NCI-H146 treated with DMSO at 0.1 percent for 48 hours (cell line): ENCODE measurements around the gene SLC22A3.
"Not testable (repeated sequence)": the region's sequence is repeated elsewhere in the genome, so short reads cannot be mapped to it uniquely, and the experiment has no call there.

ENCODE experiments used
- DNase-seq: peaks from one replicate; lab custom pipeline; 2025; ENCODE audit not compliant: unreplicated experiment; lab: John Stamatoyannopoulos, UW

Gene SLC22A3

DNA sequence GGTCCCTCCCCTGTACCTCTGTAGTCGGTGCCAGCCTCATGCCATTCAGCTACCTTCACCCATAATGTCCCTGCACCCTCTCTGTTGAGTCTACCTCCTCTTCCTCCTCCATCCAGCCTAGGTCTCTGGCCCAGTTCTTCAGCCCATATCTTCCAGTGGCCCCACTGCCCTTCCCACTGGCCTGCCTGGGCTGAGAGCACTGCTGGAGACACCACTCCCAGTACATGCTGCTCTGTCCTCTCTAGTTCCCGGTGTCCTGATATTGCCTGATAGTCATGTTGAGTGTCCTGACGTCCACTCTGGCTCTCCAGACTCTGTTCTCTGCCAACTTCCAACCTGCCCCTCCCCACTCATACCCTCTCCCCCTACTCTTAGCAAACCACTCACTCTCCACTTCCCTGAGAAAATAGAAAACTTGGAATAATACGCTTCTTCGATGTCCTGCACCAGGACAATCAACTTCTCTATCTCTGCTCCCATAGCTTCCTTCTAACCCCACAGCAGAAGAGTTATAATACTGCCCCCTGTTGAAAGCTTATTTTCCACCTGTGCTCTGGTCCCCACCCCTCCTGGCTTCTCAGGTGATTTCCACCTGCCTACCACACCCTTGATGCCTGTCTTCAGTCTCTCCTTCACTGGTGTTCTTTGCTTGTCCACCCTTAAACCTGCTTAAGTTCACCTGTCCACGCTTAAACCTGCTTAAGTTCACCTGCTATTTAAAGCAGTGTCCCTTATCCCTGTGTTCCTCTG, 19.8 kb downstream of the SLC22A3 start:
- DNase-seq: no peak

DNA sequence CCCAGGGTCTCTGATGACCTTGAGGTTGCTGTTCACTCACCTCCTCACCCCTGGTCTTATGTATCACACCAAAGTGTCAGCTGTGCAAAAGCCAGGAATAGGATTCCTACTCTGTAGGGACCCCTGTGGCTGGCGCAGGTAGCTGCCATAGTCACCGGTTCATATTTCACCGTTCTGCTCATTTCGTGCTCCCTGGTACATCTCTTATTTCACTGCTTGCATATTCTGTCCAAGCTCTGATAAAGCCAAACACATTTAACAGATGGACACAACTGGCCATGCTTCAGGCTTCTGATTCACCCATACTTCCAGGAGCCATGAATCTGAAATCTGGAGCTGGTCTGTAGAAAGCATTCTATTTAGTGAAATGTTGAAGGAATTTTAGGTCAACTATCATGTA, 20.5 kb downstream of the SLC22A3 start:
- no peak for DNase-seq

DNA sequence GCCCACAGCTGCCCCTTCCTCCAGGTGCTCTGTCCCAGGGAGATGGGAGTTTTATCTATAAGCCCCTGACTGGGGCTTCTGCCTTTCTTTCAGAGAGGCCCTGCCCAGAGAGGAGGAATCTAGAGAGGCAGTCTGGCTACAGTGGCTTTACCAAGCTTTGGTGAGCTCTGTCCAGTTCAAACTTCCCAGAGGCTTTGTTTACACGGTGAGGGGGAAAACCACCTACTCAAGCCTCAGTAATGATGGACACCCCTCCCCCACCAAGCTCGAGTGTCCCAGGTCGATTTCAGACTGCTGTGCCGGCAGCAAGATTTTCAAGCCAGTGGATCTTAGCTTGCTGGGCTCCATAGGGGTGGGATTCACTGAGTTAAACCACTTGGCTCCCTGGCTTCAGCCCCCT, 25.4 kb downstream of the SLC22A3 start:
- not testable (repeated sequence) for DNase-seq

DNA sequence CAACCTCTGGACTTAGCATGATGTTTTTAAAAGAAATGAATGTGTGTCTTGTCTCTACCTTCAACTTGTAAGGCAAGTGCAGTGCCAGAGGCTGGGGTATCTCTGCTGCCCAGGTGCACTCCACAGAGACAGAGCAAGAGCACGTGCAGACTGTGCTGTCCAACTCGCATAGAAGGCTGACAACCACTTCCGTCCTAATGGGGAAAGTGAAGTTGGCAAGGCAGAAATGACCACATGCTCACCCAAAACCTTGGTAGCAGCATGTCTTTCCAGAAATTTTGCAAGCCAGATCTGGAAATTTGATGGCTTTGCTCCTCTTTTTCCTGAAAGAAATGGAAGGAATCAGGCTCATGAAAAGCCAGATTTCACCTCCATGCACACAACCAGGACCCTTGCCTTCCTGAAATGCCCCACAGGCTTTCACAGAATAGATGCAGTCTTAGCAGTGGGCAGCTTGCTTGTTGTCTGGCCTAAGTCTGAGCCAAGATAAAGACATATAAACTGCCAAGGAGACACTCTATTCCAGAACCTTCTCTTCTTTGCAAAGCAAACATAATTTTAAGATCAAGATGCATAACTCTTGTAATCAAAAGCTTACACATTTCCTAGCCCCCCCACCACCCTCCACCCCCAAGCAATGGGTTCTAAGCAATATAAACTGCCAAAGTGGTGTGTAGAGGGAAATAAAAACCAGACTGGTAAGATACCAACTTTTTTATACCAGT, 26.8 kb downstream of the SLC22A3 start:
- no peak for DNase-seq

DNA sequence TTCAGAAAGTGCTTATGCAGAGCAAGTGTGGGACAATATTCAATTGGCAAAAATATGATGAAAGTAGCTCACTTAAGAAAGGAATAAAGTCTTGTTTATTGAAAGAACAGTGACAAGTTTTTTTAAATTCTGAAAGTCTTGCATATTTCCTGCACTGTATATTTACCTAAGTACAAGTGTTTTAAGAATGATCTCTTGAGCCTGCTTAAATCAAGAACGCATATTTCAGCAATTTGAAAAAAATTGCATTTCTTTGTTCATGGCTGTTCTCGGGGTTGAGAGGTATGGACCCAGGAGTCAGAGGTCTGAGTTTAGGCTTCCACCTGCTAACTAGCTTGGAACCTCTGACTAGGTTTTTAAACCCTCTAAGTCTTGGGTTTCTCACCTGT, 27.4 kb downstream of the SLC22A3 start:
- no peak for DNase-seq

DNA sequence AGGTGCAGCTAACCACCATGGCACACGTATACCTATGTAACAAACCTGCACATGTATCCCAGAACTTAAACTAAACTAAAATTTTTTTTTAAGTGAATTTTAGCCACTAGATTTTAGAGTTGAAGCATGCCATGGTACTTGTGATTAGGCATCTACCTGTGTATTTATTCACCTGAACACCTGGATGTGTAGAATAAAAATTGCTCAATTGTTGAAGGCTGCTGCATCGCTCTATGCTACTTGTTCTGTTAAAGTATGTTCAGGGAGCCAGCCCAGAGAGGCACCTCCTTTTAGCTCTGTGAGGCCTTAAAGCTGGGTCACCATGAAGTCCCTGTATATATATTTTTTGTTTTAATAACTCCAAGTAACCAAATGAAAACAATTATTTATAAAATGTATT, 28.3 kb downstream of the SLC22A3 start:
- DNase-seq: no peak

DNA sequence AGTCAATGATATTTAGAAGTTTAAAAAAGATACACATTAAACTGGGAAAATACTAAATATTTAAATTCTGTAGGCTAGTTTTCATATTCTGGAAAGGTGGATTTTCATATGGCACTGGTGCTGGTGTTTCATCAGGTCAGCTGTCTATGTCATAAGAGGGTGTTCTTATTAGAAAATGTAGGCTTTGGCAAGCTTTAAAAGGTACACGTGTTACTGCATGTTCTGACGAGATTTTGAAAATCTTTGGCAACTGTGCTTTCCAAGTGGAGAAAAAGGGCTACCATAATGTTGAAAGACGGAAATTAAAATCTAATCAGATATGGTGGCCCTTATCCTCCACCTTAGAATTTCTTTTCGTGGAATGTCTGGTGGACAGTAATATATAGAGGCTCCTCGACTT, 30.0 kb downstream of the SLC22A3 start:
- DNase-seq: no peak

DNA sequence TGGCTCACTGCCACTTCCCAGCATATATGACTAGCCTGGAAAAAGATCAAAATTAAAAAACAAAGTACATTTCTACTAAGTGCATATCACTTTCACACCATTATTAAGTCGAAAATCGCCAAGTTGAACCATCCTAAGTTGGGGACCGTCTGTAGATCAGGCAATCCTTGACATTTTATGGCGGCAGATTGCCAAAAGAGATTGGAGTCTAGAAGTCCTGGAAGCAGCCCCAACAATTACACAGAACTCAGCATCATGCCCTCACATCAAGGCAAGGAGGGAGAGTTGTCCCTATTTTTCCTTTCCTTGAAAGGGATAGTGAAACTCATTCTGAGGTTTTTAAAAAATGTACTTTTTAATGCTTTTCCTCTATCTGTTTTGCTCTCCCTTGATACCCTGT, 30.7 kb downstream of the SLC22A3 start:
- DNase-seq: no peak

DNA sequence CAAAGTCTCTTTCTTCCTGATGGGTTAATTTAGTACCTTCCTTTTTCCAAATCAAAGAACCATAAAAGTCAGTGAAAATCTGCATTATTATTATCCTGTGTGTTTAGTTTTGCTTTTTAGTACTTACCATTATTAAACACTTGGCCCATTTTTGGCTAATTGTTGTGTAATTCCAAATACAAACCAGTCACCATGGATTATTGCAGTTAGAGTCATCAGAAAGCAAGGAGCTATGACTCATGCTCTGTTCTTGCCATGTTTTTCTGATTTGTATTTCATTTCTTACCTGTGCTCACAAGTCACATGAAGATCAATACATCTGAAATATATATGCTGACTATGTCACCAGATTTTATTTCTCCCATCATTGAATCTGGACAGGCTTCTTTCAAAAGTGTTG, 31.3 kb downstream of the SLC22A3 start:
- DNase-seq: no peak

DNA sequence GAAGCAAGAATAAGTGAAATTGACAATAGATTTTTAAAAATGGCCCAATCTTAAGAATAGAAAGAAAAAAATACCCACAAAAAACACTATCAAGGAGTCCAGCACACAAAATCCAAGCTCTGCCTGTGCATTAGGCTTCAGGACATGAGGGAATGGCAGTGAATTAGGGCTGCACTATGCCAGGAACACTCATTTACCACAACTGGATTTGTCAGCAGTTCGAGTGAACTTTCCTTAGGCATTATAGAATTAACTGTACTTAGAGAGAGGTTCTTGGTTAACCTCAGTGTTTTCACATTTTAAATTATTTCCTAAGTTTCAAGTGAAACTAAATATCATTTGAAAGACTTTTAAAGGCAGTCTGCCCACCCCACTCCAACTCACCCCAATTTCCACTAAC, 34.8 kb downstream of the SLC22A3 start:
- no peak for DNase-seq

DNA sequence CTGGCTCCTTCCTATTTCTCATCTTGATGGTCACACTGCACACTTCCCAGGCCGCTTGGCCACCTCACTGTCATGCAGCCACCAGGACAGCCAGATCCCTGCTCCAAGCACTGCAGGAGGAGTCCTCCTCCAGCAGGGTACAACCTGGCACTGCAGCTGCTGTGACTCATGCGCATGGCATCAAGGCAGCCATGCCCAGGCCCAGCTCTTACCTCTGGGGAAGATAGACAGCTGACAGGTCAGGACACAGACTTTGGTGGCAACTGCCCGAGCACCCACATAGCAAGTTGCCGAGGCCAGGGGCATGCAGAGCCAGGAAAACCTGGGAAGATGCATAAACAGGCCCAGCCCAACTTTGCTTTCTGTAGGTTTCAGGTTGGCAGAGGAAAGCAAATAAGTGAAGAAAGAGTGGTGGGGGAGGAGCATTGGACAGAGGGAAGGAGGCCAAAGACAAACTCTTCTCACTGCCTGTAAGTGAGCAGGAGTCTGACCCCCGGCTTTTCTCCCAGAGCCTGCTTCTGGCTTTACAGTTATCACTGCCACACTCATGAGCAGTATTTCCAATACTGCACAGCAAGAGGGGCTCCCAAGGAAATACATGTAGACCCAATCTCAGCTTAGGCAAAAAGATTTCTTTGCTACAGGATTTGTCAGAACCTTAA, 38.8 kb downstream of the SLC22A3 start:
- DNase-seq: no peak

DNA sequence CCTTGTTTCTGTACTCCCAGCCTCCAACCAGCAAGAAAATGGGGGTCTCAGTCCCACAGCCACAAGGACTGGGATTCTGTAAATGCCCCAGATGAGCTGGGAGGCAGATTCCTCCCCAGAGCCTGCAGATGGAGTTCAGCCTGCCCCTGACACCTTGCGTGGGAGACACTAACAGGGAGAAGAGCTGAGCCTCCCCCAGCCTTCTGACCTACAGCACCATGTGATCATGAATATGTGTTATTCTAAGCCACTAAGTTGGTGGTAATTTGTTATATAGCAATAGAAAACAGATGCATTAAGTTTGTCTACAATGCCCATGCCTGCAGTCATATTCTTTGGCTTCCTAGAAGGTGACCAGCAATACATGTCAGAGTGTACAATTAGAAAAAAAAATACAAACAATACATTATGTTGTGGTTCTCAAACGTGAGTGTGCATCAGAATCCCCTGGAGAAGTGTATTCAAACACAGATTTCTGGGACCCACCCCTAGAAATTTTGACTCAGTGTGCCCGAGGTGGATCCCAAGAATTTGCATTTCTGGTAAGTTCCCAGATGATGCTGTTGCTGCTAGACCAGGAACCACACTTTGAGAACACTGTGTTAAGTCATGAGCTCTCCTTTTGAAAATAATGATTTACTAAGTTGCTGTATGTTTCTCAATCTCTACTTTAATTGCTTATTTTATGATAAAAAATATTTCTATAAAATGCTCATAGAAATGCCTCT, 39.9 kb downstream of the SLC22A3 start:
- DNase-seq: no peak

DNA sequence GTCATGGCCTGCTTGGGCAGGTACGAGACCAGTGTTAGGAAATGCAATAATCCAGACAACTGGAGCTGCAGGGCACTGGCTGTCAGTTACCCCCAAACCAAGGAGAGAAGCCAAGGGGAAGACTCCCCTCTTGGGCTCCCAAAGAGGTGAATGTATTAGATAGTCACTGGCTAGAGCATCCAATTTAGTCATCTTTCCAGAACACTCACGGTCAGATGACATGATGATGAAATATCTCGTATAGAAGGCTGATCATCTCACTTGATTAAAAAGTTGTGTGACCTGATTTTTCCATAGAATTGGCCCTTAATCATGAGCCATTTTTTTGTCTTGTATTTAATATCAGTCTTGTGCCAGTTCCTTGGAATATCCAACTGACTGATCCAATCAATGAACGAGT, 40.7 kb downstream of the SLC22A3 start:
- no peak for DNase-seq

DNA sequence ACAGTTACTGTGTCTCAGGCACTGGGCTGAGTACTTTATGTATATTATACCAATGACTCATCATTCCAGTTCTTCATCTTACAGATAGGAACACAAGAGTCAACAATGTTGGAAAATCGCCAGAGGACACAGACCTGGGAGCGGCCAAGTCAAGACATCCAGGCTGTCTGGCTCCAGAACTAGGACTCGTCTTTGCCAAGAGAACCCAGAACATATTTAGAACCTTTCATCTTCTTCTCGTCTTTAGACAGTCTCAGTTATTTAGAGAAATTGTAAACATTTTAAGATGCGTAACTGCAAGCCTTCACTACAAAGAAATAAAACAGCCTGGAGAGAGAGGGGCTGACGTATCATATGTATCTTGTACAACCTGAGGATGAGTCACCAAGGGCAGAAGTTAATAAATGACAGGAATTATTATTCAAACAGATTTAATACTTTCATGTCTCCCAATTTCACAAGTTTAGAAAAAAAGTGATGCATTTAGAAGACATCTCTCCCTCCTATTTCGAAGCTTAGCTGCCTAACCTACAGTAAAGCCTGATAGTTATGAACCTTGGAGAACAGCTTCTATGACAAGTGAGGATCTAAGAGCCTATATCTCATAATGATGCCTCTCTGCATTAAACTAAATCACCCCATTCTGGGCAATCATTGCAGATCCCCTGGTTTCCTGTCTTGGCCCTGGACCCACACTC, 43.4 kb downstream of the SLC22A3 start:
- no peak for DNase-seq

DNA sequence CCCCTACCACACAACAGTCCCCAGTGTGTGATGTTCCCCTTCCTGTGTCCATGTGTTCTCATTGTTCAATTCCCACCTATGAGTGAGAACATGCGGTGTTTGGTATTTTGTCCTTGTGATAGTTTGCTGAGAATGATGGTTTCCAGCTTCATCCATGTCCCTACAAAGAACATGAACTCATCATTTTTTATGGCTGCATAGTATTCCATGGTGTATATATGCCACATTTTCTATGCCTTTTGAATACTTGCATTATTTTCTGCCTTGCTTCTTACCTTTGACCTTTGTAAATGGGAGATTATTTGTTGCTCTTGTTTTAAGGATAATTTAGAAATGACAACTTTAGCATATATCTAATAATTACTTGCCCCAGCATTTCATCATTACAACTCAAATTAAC, 45.3 kb downstream of the SLC22A3 start:
- not testable (repeated sequence) for DNase-seq

DNA sequence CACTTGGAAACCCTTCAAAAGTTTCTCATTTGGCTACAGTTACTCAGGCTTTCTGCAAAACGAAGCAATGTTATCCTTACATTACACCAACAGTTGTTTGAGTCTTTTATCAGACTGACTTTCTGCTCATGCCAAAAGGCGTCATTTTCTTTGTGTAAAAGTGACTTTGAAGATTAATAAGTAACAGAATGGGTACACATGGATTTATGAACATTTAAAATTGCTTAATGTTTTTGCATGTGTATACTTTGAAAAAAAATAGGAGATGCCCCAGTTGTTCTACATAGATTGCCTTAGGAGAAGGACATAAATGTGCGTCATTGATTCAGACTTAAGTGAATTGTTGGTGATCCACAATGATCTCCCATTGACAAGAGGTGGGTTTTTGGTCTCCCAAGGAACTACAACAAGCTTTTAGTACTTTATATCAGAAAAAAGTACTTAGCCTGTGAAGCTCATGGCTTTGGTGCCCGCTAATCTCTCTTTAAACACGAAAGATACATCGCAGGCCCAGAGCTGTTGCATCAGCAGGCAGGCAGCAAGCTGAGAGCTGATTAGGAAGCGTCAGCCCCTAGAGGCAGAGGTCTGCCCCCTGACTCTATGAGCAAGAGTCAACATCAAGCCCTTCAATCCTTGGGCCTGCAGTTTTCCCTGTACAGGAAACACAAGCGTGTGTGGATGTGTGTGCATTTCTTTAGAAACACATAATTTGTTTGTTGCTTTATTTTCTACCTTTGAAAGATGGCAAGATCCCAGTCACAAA, 45.9 kb downstream of the SLC22A3 start:
- no peak for DNase-seq

DNA sequence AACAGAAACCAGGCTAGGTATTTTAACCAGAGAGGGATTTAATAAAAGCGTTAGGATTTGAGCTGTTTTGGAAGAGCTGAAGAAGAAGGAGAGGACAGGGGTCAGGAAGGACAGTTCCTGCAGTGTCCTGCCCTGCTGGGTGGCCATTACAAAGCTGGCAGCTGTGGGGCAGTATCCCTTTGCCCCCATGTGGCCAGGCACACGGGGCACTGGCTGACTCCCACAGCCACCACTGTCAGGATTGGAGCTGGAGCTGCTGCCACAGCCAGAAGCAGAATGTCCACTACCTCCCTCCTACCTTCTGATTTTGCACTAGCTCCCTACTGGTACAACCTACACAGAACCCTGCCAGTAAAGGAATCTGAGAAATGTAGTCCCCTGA, 46.5 kb downstream of the SLC22A3 start:
- DNase-seq: no peak

DNA sequence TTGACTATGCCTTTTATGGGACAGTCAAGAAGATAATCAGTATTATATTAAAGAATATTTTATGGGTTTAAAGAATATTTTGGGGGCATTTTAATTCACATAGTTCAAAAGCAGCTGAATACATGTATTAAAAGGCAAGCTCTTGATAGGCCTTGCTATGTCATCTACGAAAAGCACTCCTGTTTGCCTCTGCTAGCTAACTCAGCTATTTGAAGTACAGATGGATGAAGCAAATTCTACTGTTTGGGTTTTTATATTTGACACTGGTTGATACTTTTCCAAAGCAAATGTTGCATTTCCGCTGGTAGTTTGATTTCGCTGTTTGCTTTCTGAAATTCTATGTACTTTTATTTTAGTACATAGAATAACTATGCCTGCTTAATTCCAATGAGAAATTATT, 47.0 kb downstream of the SLC22A3 start:
- DNase-seq: no peak

DNA sequence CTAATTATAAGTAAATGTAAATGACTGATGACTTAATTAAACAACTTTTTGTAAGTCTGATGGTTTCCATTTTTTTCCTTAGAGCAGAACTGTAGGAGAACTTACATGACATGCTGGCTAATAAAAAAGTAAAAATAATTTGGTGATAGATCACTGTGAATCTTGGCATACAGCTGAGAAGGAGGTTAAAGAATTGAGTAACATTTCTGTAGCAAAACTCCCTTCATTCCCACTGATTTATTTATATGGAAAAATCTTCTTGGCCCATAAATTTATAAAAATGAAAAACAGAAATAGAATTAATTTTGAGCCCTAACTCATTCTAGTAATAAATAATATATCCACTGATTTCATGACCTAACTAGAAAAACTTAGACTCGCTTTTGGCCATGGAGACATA, 48.1 kb downstream of the SLC22A3 start:
- DNase-seq: no peak

DNA sequence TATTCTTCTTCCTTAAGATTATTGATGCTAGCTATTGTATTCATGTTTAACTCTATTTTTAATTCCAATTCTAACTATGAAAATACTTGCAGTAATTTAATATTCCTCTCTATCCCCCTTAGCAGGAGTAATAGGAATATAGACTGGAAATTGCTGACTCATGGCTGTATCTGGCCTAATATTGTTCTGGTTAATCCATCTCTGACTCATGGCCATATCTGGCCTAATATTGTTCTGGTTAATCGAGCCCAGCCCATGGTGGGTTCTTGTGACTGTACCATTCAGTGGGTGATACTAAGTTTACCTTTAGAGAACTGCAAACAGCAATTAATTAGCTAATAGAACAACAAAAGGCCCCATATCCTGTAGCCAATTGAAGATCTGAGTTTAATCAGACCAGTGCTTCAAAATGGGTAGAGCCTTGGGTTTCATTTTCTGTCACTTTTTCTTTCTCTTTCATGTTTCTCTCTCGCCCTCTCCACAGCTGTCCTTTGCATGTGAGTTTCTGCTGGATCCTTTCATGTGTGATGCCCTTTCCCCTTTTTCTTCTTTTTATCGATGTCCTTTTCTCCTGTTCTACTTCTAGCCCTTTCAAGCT, 50.6 kb downstream of the SLC22A3 start:
- DNase-seq: no peak
